ENCODE measurements around the gene PCDH17. TPM values are rescaled to one million over a fixed set of nuclear protein-coding genes. Genes with fewer than 3 reads are reported as not detected.

PCDH17 gene
- total RNA-seq, 1 donor from 2014 or later: 40.2 TPM

- Mint-ChIP-seq H3K36me3 (ENCODE audit: low read depth, unreplicated experiment) (peaks cover 4% of the 10 kb centered on the region), H3K9me3 (ENCODE audit: unreplicated experiment) (no peaks in the 10 kb centered on the region), H3K4me1 (ENCODE audit: unreplicated experiment) (peaks cover 13% of the 10 kb centered on the region), H3K4me3 (ENCODE audit: unreplicated experiment) (no peak overlapping the region), H3K27me3 (ENCODE audit: unreplicated experiment) (no peaks in the 10 kb centered on the region), H3K27ac (ENCODE audit: unreplicated experiment) (no peak overlapping the region)
- TF ChIP-seq, protein P1, sequence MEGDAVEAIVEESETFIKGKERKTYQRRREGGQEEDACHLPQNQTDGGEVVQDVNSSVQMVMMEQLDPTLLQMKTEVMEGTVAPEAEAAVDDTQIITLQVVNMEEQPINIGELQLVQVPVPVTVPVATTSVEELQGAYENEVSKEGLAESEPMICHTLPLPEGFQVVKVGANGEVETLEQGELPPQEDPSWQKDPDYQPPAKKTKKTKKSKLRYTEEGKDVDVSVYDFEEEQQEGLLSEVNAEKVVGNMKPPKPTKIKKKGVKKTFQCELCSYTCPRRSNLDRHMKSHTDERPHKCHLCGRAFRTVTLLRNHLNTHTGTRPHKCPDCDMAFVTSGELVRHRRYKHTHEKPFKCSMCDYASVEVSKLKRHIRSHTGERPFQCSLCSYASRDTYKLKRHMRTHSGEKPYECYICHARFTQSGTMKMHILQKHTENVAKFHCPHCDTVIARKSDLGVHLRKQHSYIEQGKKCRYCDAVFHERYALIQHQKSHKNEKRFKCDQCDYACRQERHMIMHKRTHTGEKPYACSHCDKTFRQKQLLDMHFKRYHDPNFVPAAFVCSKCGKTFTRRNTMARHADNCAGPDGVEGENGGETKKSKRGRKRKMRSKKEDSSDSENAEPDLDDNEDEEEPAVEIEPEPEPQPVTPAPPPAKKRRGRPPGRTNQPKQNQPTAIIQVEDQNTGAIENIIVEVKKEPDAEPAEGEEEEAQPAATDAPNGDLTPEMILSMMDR (IDR thresholded peaks at IDR 0.05; ENCODE audit: unreplicated experiment): no peak
- DNase-seq (ENCODE audit: low spot score): no peak
Measured at GRCh38 chr13:57725480-57725879, 93.9 kb downstream of the PCDH17 start.

DNA sequence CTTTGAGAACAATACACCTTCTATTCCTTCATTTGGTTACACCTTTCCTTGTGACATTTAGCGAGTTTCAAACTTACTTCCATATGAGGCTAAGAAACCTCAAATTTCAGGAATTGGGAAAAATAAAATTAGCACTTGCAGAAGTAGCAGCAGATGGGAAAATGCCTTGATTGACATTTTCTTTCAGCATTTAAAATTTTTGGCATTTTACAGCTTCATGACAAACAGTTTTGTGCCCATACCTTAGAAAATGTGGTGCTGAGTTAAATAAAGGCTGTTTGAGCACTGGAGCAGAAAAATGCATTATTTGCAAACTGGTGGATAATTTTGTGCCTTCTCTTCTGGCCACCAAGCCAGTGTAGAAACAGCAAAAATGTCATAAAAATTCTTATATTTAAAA, 95.4 kb downstream of the PCDH17 start:
- Mint-ChIP-seq H3K9me3 (ENCODE audit: unreplicated experiment) (no peaks in the 10 kb centered on the region), H3K36me3 (ENCODE audit: low read depth, unreplicated experiment) (peaks cover 4% of the 10 kb centered on the region), H3K4me1 (ENCODE audit: unreplicated experiment) (peaks cover 13% of the 10 kb centered on the region), H3K4me3 (ENCODE audit: unreplicated experiment) (no peak overlapping the region), H3K27ac (ENCODE audit: unreplicated experiment) (no peak overlapping the region), H3K27me3 (ENCODE audit: unreplicated experiment) (no peaks in the 10 kb centered on the region)
- TF ChIP-seq, protein P1 (IDR thresholded peaks at IDR 0.05; ENCODE audit: unreplicated experiment): no peak
- no peak for DNase-seq (ENCODE audit: low spot score)

DNA sequence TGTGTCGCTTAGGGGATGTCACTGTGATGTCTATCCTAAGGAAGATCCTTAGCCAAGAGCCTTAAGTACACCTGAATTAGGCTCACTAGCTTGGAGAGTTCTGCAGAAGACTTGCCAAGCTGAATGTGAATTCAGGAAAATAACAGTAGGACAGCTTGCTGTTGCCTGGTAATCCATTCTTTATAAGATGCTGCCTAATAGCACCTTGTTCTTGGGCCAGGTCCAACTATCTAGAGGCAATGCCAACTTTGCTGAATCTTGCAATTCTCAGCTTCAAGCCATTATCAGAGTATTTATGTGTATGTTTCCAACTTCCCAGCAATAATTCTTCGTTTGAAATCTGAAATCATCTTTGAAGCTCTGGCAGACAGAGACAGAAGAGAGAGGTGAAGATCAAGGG, 102.8 kb downstream of the PCDH17 start:
- peaks cover 6% of the 10 kb centered on the region for H3K4me1 Mint-ChIP-seq (ENCODE audit: unreplicated experiment)
- H3K36me3 Mint-ChIP-seq (ENCODE audit: low read depth, unreplicated experiment): no peaks in the 10 kb centered on the region
- TF ChIP-seq, protein P1 (IDR thresholded peaks at IDR 0.05; ENCODE audit: unreplicated experiment): no peak

GRCh38 chr13:57739089-57739488, 107.5 kb downstream of the PCDH17 start:
- no peak overlapping the region for H3K4me3 Mint-ChIP-seq (ENCODE audit: unreplicated experiment)

More for the DNA sequence above, 102.8 kb downstream of the PCDH17 start:
- H3K27me3 Mint-ChIP-seq (ENCODE audit: unreplicated experiment): peaks cover 1% of the 10 kb centered on the region
- H3K9me3 Mint-ChIP-seq (ENCODE audit: unreplicated experiment): no peaks in the 10 kb centered on the region
- no peak overlapping the region for H3K4me3 Mint-ChIP-seq (ENCODE audit: unreplicated experiment)
- DNase-seq (ENCODE audit: low spot score): no peak
- no peak overlapping the region for H3K27ac Mint-ChIP-seq (ENCODE audit: unreplicated experiment)

DNA sequence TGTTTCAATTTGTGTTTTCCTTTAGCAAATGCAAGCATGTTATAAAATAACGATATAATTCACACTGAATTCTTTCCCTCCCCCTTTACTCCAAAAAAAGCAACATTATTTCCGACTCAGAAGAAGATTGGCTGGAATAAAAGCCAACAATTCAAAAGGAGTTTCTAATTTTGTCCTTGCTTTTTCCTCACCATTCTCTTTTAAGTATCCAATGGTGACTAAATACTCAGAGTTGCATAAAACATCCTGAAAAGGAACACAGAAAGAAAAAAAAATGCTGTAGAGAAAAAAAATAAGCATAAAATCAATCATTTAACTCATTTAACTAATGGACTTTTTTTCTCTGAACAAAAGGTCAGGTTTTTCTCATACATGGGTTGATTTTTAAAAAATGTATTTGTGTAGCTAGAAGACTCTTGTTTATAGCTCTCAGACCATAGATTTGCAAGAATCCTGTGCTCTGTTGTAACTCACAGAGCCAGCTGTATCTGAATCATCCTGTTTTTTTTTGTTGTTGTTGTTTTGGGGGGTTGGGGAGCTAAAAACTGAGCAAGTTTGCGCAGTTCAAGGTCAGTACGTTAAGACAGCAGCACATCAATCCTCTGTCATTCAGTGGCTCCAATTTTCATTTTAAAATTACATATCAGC, 108.1 kb downstream of the PCDH17 start:
- Mint-ChIP-seq H3K36me3 (ENCODE audit: low read depth, unreplicated experiment) (no peaks in the 10 kb centered on the region), H3K4me1 (ENCODE audit: unreplicated experiment) (peaks cover 15% of the 10 kb centered on the region), H3K27me3 (ENCODE audit: unreplicated experiment) (peaks cover 2% of the 10 kb centered on the region), H3K4me3 (ENCODE audit: unreplicated experiment) (no peak overlapping the region), H3K27ac (ENCODE audit: unreplicated experiment) (no peak overlapping the region), H3K9me3 (ENCODE audit: unreplicated experiment) (no peaks in the 10 kb centered on the region)
- DNase-seq (ENCODE audit: low spot score): no peak
- TF ChIP-seq, protein P1 (IDR thresholded peaks at IDR 0.05; ENCODE audit: unreplicated experiment): no peak

More at GRCh38 chr13:57739089-57739488, 107.5 kb downstream of the PCDH17 start:
- Mint-ChIP-seq H3K27me3 (ENCODE audit: unreplicated experiment) (peaks cover 2% of the 10 kb centered on the region), H3K4me1 (ENCODE audit: unreplicated experiment) (peaks cover 15% of the 10 kb centered on the region), H3K9me3 (ENCODE audit: unreplicated experiment) (no peaks in the 10 kb centered on the region), H3K36me3 (ENCODE audit: low read depth, unreplicated experiment) (no peaks in the 10 kb centered on the region), H3K27ac (ENCODE audit: unreplicated experiment) (no peak overlapping the region)
- DNase-seq (ENCODE audit: low spot score): no peak
- TF ChIP-seq, protein P1 (IDR thresholded peaks at IDR 0.05; ENCODE audit: unreplicated experiment): no peak

Measured in endothelial cell (in vitro differentiated cells).